ENCODE measurements around the gene RPP25. TPM values are rescaled to one million over a fixed set of nuclear protein-coding genes. Genes with fewer than 3 reads are reported as not detected.

Gene RPP25
- total RNA-seq, 4 donors from 2014 or later: 10.1 to 28.4 (median 16.5) TPM

- Histone ChIP-seq H3K9me3 (no peaks in the 10 kb centered on the region), H3K4me1 (peaks cover 0 to 45% (median 26%) of the 10 kb centered on the region in 4 donors), H3K27me3 (peaks cover 24% of the 10 kb centered on the region), H3K36me3 (no peaks in the 10 kb centered on the region), H3K4me3 (no peak overlapping the region), H3K27ac (peak overlapping the region in 1 of 4 donors; percentile 8)
- in situ Hi-C loops (cut with MboI; ENCODE audit: low pct_ligation_motif_present in 1 of 4, low pct_unique_long_range_greater_than_20kb in 1 of 4, low sequenced_read_pairs in 3 of 4): loop anchor here in 1 of 4 donors (25.0 kb wide), 1 partner anchor 324 kb away; no protein-coding TSS in a partner anchor
- TF ChIP-seq EP300 (IDR thresholded peaks at IDR 0.05; ENCODE audit: low read depth) (no peak), CTCF (IDR thresholded peaks at IDR 0.05) (no peak), POLR2AphosphoS5 (IDR thresholded peaks at IDR 0.05) (no peak), POLR2A (IDR thresholded peaks at IDR 0.05) (no peak)
- no peak for DNase-seq
- intact Hi-C loops (cut with DNase I; ENCODE audit: low total_unique reads): no loop called here
- 48 to 53% methylated on average over 2 to 3 of the region's 3 CpGs for WGBS, 2 donors (ENCODE audit: low coverage in 1 of 2)
These were observed 4.5 kb upstream of the RPP25 start for GRCh38 chr15:74960995-74961588.

DNA sequence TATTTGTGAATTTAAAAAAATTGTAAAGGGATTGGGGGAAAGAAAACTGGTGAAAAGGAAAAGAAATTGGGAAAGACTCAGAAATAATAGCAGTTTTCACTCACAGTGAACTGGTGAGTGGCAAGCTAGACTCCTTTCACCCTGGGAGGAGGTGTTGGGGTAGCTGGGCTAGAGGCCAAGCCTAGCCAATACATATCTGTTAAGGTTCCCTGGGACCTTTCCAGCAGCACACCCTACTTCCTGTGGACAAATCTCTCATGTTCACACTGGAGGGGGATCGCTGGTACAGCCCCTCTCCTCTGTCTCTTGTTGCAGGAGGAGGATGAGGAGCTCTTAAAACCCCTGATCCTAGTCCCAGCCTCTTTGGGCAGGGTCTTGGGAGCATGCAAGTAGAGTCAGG, 3.7 kb upstream of the RPP25 start:
- no peak overlapping the region for H3K4me3 ChIP-seq
- H3K27ac ChIP-seq: no peak overlapping the region
- TF ChIP-seq CTCF (IDR thresholded peaks at IDR 0.05) (no peak), EP300 (IDR thresholded peaks at IDR 0.05; ENCODE audit: low read depth) (no peak), POLR2AphosphoS5 (IDR thresholded peaks at IDR 0.05) (no peak), POLR2A (IDR thresholded peaks at IDR 0.05) (no peak)
- no peaks in the 10 kb centered on the region for H3K9me3 ChIP-seq
- in situ Hi-C loops (cut with MboI; ENCODE audit: low pct_ligation_motif_present in 1 of 4, low pct_unique_long_range_greater_than_20kb in 1 of 4, low sequenced_read_pairs in 3 of 4): loop anchor here in 1 of 4 donors (25.0 kb wide), 1 partner anchor 323 kb away; no protein-coding TSS in a partner anchor
- H3K4me1 ChIP-seq: peaks cover 6 to 53% (median 34%) of the 10 kb centered on the region in 4 donors
- WGBS, 2 donors (ENCODE audit: low coverage in 1 of 2): 36% methylated on average over 1 of the region's 1 CpG; no CpG with 5 or more reads in 1 of the 2 donors
- intact Hi-C loops (cut with DNase I; ENCODE audit: low total_unique reads): no loop called here
- peaks cover 24% of the 10 kb centered on the region for H3K27me3 ChIP-seq
- no peak for DNase-seq
- H3K36me3 ChIP-seq: no peaks in the 10 kb centered on the region

GRCh38 chr15:74959586-74959939, 3.0 kb upstream of the RPP25 start:
- Histone ChIP-seq H3K4me1 (peaks cover 14 to 60% (median 41%) of the 10 kb centered on the region in 4 donors), H3K4me3 (peak overlapping the region in 3 of 4 donors; percentile 48 to 63 (median 62)), H3K9me3 (no peaks in the 10 kb centered on the region), H3K27me3 (peaks cover 24% of the 10 kb centered on the region), H3K36me3 (no peaks in the 10 kb centered on the region), H3K27ac (peak overlapping the region; percentile 86 to 93 (median 90))
- TF ChIP-seq POLR2A (IDR thresholded peaks at IDR 0.05): no peak
- TF ChIP-seq CTCF (IDR thresholded peaks at IDR 0.05): no peak
- no peak for TF ChIP-seq POLR2AphosphoS5 (IDR thresholded peaks at IDR 0.05)
- no peak for TF ChIP-seq EP300 (IDR thresholded peaks at IDR 0.05; ENCODE audit: low read depth)
- intact Hi-C loops (cut with DNase I; ENCODE audit: low total_unique reads) (loop anchor here (10.0 kb wide), 1 partner anchor 115 kb away; the partner anchor contains the start of gene ULK3), in situ Hi-C loops (cut with MboI; ENCODE audit: low pct_ligation_motif_present in 1 of 4, low pct_unique_long_range_greater_than_20kb in 1 of 4, low sequenced_read_pairs in 3 of 4) (loop anchor here in 1 of 4 donors (25.0 kb wide), 1 partner anchor 322 kb away; no protein-coding TSS in a partner anchor)
- WGBS, 2 donors (ENCODE audit: low coverage in 1 of 2): 14 to 25% methylated on average over 8 of the region's 8 CpGs
- no peak for DNase-seq

DNA sequence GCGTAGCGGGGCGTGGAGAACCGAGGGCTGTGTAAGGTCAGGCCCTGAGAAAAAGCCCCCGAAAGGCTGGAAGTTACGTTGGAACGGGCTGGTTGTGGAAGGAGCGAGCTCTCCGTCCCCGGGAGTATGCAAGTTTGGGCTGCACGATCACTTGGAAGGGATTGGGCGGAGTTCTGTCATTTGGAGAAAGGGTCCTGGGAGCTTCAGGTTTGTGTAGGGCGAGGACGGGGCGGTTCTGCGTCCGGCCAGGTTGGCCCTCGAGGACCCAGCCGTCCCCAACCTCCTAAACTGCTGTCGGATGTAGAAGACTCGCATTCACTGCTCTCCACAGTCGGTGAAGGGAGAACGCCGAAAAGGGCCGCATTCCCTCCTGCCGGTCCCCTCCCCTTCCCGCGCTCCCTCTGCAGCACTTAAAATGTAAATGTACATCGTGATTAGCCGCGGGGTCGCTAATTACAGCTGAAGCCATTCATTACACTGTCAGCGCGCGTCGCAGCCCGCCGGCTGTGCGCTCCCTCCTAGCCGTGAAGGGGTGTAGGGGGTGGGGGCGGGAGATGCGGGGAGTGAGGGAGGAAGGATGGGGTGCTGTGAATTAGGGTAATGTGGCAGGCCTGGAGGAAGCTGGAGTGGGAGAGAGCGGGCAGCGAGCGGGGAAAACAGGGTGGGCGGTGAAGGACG, 2.5 kb upstream of the RPP25 start:
- Histone ChIP-seq H3K4me1 (peaks cover 19 to 66% (median 46%) of the 10 kb centered on the region in 4 donors), H3K9me3 (no peaks in the 10 kb centered on the region), H3K27me3 (peaks cover 24% of the 10 kb centered on the region), H3K4me3 (peak overlapping the region; percentile 48 to 63 (median 57)), H3K36me3 (no peaks in the 10 kb centered on the region), H3K27ac (peak overlapping the region; percentile 86 to 93 (median 90))
- in situ Hi-C loops (cut with MboI; ENCODE audit: low pct_ligation_motif_present in 1 of 4, low pct_unique_long_range_greater_than_20kb in 1 of 4, low sequenced_read_pairs in 3 of 4) (loop anchor here in 1 of 4 donors (25.0 kb wide), 1 partner anchor 322 kb away; no protein-coding TSS in a partner anchor), intact Hi-C loops (cut with DNase I; ENCODE audit: low total_unique reads) (loop anchor here (10.0 kb wide), 1 partner anchor 114 kb away; the partner anchor contains the start of gene ULK3)
- TF ChIP-seq EP300 (IDR thresholded peaks at IDR 0.05; ENCODE audit: low read depth) (no peak), CTCF (IDR thresholded peaks at IDR 0.05) (no peak), POLR2AphosphoS5 (IDR thresholded peaks at IDR 0.05) (no peak), POLR2A (IDR thresholded peaks at IDR 0.05) (no peak)
- 12 to 28% methylated on average over 9 to 35 of the region's 47 CpGs for WGBS, 2 donors (ENCODE audit: low coverage in 1 of 2)
- DNase-seq: no peak
